Measurements from ENCODE around the gene HSH2D. TPM values are rescaled to one million over a fixed set of nuclear protein-coding genes. Genes with fewer than 3 reads are reported as not detected.

HSH2D gene
- total and polyA plus RNA-seq, 9 of the 15 experiments (the other 6 are each of a cell fraction or from before 2014, with no cell fraction given): 0.03 to 1.1 (median 0.35) TPM; not detected in 1

DNA sequence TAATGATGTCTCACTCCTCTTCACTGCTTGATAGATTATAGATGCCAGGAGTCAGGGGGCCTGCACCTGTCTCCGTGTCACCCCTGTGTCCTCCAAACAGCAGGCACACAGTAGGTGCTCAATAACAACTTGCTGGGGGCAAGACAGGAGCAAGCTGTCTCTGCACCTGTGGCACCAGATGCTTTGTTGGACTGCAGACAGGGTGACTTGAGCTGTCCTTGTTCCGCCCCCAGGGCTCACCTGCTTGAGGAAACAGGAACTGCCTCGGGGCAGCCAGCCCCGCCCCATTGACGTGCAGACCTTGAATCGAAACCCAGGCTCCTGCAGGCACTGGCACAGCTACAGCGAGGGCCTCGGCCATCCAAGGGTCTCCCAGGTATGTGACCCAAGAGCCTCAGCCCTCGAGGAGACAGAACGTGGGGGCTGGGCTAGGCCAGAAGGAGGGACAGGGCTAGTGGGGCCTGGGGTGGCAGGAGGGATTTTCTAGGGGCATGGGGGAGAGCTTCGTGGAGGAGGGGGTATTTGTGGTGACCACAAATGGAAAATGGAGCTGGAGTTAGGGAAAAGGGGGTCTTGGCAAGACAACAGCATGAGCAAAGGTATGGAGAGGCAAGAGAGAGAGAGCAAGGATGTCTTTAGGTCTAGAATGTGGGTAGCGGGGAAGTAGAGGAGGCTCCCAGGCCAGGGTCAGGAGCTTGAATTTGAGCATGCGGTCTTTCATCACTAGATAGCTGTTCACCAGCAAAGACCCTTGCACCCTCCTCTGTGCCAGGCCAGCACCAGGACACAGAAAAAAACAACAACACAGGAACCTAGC is at the start of gene HSH2D (continued):
- TF ChIP-seq, protein P1, sequence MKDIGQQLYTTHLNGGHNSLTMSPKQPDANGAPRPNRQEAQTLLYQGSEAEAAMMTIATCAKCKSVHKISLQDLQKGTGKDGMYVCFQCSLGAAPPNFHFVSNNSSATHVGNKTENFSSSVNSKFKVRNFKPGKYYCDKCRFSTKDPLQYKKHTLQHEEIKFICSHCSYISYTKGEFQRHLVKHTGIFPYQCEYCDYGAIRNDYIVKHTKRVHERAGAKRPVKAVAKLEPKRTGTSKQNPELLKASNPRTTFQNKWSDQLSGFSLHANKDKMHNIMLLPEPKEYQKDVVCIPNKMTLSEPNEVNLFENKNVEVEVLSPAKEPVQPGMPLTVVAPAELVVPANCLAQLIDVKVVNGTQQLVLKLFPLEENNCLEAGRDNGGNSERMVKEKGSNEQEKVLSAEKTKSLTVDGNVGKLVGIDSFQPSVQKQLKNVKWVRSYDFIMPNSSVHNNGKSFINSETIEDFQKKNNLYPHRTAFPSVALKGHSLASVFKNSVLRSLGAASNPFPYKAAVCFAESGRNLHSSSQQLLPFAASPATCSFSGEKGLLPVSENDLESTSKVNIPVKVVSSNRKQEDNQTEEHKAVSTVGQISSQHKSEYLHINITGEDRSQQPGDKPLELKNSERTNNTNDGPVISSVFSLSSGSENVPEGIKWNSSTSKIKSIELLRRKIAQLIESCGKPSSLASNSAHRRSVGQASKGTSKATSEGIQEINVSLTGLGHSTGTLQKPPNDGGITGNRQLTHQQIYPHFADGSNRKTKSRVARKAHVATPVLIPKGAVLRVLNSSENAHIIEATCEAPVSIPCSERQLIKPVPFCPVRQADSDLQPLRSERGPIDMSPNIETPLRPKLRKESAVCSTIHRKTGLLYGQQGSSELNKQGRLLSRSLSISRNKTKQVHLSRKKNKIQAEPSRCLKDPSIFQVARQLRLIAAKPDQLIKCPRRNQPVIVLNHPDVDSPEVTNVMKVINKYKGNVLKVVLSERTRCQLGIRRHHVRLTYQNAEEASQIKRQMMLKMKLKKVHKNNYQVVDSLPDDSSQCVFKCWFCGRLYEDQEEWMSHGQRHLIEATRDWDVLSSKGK (CRISPR knock-in tag; IDR thresholded peaks at IDR 0.05): no peak
- TF ChIP-seq, protein P2, sequence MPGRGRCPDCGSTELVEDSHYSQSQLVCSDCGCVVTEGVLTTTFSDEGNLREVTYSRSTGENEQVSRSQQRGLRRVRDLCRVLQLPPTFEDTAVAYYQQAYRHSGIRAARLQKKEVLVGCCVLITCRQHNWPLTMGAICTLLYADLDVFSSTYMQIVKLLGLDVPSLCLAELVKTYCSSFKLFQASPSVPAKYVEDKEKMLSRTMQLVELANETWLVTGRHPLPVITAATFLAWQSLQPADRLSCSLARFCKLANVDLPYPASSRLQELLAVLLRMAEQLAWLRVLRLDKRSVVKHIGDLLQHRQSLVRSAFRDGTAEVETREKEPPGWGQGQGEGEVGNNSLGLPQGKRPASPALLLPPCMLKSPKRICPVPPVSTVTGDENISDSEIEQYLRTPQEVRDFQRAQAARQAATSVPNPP (IDR thresholded peaks at IDR 0.05; ENCODE audit: borderline replicate concordance, insufficient read depth, insufficient read length): no peak
- no peak for TF ChIP-seq EGR1 (conservative IDR thresholded peaks at IDR 0.05)
- peak; percentile 71 for TF ChIP-seq ZKSCAN1 (IDR thresholded peaks at IDR 0.05; ENCODE audit: low read depth, low read length)
- TF ChIP-seq, protein P3, sequence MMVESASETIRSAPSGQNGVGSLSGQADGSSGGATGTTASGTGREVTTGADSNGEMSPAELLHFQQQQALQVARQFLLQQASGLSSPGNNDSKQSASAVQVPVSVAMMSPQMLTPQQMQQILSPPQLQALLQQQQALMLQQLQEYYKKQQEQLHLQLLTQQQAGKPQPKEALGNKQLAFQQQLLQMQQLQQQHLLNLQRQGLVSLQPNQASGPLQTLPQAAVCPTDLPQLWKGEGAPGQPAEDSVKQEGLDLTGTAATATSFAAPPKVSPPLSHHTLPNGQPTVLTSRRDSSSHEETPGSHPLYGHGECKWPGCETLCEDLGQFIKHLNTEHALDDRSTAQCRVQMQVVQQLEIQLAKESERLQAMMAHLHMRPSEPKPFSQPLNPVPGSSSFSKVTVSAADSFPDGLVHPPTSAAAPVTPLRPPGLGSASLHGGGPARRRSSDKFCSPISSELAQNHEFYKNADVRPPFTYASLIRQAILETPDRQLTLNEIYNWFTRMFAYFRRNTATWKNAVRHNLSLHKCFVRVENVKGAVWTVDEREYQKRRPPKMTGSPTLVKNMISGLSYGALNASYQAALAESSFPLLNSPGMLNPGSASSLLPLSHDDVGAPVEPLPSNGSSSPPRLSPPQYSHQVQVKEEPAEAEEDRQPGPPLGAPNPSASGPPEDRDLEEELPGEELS (CRISPR knock-in tag; IDR thresholded peaks at IDR 0.05; ENCODE audit: borderline replicate concordance): no peak
- TF ChIP-seq, protein P4, sequence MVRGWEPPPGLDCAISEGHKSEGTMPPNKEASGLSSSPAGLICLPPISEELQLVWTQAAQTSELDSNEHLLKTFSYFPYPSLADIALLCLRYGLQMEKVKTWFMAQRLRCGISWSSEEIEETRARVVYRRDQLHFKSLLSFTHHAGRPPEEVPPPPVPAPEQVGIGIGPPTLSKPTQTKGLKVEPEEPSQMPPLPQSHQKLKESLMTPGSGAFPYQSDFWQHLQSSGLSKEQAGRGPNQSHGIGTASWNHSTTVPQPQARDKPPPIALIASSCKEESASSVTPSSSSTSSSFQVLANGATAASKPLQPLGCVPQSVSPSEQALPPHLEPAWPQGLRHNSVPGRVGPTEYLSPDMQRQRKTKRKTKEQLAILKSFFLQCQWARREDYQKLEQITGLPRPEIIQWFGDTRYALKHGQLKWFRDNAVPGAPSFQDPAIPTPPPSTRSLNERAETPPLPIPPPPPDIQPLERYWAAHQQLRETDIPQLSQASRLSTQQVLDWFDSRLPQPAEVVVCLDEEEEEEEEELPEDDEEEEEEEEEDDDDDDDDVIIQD (CRISPR knock-in tag; IDR thresholded peaks at IDR 0.05): no peak

All from K562 (cell line).